ENCODE measurements around the gene LCA5. TPM values are rescaled to one million over a fixed set of nuclear protein-coding genes. Genes with fewer than 3 reads are reported as not detected.
A peak's percentile ranks its signal among the peaks of the same experiment; 100 is the strongest.

The LCA5 gene
- total and polyA plus RNA-seq, 2 experiments from 2014 or later: 2.4 to 5.6 TPM

DNA sequence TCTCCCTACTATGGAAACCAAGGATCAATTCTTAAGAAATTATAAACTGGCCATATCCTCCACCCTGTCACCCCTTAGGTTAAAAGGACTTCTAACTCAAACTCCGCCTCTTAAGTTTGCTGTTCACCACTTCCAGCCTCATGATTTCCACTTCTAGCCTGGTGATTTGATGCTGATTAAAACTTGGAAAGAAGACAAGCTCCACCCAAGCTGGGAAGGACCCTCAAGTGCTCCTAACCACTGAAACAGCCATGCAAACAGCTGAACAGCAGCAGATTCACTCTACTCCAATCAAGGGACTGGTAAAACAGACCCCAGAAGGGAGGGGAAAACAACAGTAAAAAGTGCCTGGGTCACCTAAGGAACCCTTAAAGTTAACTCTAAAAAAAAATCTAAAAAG is 10.3 kb downstream of the LCA5 start:
- TF ChIP-seq EZH2phosphoT487 (IDR thresholded peaks at IDR 0.05; ENCODE audit: low read depth, severe bottlenecking, unreplicated experiment): no peak
- no peak for TF ChIP-seq EZH2 (IDR thresholded peaks at IDR 0.05; ENCODE audit: borderline replicate concordance)
- TF ChIP-seq, protein P1, sequence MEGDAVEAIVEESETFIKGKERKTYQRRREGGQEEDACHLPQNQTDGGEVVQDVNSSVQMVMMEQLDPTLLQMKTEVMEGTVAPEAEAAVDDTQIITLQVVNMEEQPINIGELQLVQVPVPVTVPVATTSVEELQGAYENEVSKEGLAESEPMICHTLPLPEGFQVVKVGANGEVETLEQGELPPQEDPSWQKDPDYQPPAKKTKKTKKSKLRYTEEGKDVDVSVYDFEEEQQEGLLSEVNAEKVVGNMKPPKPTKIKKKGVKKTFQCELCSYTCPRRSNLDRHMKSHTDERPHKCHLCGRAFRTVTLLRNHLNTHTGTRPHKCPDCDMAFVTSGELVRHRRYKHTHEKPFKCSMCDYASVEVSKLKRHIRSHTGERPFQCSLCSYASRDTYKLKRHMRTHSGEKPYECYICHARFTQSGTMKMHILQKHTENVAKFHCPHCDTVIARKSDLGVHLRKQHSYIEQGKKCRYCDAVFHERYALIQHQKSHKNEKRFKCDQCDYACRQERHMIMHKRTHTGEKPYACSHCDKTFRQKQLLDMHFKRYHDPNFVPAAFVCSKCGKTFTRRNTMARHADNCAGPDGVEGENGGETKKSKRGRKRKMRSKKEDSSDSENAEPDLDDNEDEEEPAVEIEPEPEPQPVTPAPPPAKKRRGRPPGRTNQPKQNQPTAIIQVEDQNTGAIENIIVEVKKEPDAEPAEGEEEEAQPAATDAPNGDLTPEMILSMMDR (IDR thresholded peaks at IDR 0.05; ENCODE audit: poor library complexity): no peak
- H3K9me2 ChIP-seq (replicated peaks; ENCODE audit: insufficient read depth): no peaks in the 10 kb centered on the region
- H3K4me3 ChIP-seq: no peak overlapping the region
- DNase-seq (ENCODE audit: low spot score): no peak
- H3K36me3 ChIP-seq (replicated peaks; ENCODE audit: insufficient read depth, low read depth): no peaks in the 10 kb centered on the region
- peak overlapping the region; percentile 80 for H3K27ac ChIP-seq
- H3K4me2 ChIP-seq: no peak overlapping the region
- H3K4me1 ChIP-seq (ENCODE audit: insufficient read depth): no peaks in the 10 kb centered on the region
- H3K27me3 ChIP-seq: no peaks in the 10 kb centered on the region
- 100% methylated on average over 1 of the region's 1 CpG for WGBS (ENCODE audit: low lambda C conversion rate, missing lambda C conversion rate)
- H2AFZ ChIP-seq: no peak overlapping the region
- H4K20me1 ChIP-seq (ENCODE audit: insufficient read depth, poor library complexity, severe bottlenecking): no peaks in the 10 kb centered on the region
- H3K79me2 ChIP-seq: peaks cover 15% of the 10 kb centered on the region
- H3K9me3 ChIP-seq (ENCODE audit: low read depth): no peaks in the 10 kb centered on the region

DNA sequence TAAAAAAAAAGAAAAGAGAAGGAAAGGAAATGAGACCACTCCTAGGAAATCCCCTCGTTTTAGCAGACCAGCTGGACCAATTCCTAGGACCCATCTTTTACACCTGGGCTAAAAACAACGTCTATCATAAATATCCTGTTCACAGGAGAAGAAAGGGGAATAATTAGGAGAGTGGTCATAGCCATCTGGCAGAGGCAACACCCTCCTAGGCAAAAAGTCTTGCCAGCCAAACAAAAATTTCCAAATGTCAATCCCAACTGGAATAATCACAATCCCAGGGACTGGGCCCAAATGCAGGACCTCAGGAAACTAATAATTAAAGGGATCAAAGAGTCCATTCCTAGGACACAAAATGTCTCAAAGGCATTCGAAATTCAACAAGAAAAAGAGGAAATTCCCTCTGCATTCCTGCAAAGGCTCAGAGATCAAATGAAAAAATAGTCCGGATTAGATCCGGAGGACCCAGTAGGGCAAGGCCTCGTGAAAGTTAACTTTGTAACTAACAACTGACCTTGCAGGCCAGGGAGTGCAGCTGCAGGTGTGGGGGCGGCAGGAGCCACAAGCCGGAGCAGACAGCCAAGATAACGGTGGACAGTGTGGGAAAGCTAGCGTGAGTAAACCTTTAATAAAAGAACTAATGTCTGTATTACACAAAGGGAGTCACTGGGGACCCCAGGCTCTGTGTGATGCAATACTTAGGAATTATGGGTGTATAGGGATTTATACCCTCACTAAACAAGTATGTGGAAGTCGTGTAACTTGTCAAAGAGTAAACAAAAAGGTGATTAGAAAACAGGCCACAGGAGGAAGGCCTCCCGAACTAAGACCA is 11.7 kb downstream of the LCA5 start:
- H3K79me2 ChIP-seq: peaks cover 20% of the 10 kb centered on the region
- H3K9me2 ChIP-seq (replicated peaks; ENCODE audit: insufficient read depth): no peaks in the 10 kb centered on the region
- no peaks in the 10 kb centered on the region for H4K20me1 ChIP-seq (ENCODE audit: insufficient read depth, poor library complexity, severe bottlenecking)
- 34% methylated on average over 12 of the region's 12 CpGs for WGBS (ENCODE audit: low lambda C conversion rate, missing lambda C conversion rate)
- no peaks in the 10 kb centered on the region for H3K9me3 ChIP-seq (ENCODE audit: low read depth)
- DNase-seq (ENCODE audit: low spot score): peak; percentile 66
- no peaks in the 10 kb centered on the region for H3K36me3 ChIP-seq (replicated peaks; ENCODE audit: insufficient read depth, low read depth)
- TF ChIP-seq EZH2 (IDR thresholded peaks at IDR 0.05; ENCODE audit: borderline replicate concordance) (no peak), EZH2phosphoT487 (IDR thresholded peaks at IDR 0.05; ENCODE audit: low read depth, severe bottlenecking, unreplicated experiment) (no peak)
- TF ChIP-seq, protein P1 (IDR thresholded peaks at IDR 0.05; ENCODE audit: poor library complexity): no peak
- H2AFZ ChIP-seq: no peak overlapping the region
- H3K4me1 ChIP-seq (ENCODE audit: insufficient read depth): no peaks in the 10 kb centered on the region
- H3K27ac ChIP-seq: peak overlapping the region; percentile 80
- peak overlapping the region; percentile 43 for H3K4me2 ChIP-seq
- H3K27me3 ChIP-seq: no peaks in the 10 kb centered on the region
- no peak overlapping the region for H3K4me3 ChIP-seq

DNA sequence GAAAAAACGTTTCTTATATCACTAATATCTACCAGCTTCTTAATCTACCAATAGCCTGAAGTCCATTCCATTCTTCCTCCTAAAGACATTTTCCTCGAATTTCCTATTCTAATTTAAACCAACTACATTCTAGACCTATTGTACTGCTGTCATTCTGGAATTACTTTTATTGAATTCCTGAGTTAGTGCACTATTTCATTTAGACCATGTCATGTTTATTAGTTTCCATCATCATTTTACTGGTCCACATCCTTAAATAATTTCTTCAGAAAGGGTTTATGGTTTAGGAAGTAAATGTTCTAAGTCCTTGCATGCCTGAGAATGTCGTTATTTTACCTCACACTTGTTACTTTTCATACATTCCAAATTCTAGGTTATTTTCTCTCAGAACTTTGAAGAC is 13.2 kb downstream of the LCA5 start:
- Histone ChIP-seq H3K27me3 (no peaks in the 10 kb centered on the region), H3K79me2 (peaks cover 14% of the 10 kb centered on the region), H3K4me2 (no peak overlapping the region), H3K27ac (peak overlapping the region; percentile 80), H3K9me3 (ENCODE audit: low read depth) (no peaks in the 10 kb centered on the region), H3K4me3 (no peak overlapping the region), H4K20me1 (ENCODE audit: insufficient read depth, poor library complexity, severe bottlenecking) (no peaks in the 10 kb centered on the region), H3K36me3 (replicated peaks; ENCODE audit: insufficient read depth, low read depth) (no peaks in the 10 kb centered on the region), H3K9me2 (replicated peaks; ENCODE audit: insufficient read depth) (no peaks in the 10 kb centered on the region), H3K4me1 (ENCODE audit: insufficient read depth) (no peaks in the 10 kb centered on the region), H2AFZ (no peak overlapping the region)
- WGBS (ENCODE audit: low lambda C conversion rate, missing lambda C conversion rate): 85% methylated on average over 3 of the region's 3 CpGs
- no peak for DNase-seq (ENCODE audit: low spot score)
- TF ChIP-seq EZH2 (IDR thresholded peaks at IDR 0.05; ENCODE audit: borderline replicate concordance) (no peak), EZH2phosphoT487 (IDR thresholded peaks at IDR 0.05; ENCODE audit: low read depth, severe bottlenecking, unreplicated experiment) (no peak)
- TF ChIP-seq, protein P1 (IDR thresholded peaks at IDR 0.05; ENCODE audit: poor library complexity): no peak
